ENCODE measurements around the gene TBC1D7. TPM values are rescaled to one million over a fixed set of nuclear protein-coding genes. Genes with fewer than 3 reads are reported as not detected.

The TBC1D7 gene
- total RNA-seq, 6 donors from 2014 or later: 8.1 to 32.5 (median 14.3) TPM

DNA sequence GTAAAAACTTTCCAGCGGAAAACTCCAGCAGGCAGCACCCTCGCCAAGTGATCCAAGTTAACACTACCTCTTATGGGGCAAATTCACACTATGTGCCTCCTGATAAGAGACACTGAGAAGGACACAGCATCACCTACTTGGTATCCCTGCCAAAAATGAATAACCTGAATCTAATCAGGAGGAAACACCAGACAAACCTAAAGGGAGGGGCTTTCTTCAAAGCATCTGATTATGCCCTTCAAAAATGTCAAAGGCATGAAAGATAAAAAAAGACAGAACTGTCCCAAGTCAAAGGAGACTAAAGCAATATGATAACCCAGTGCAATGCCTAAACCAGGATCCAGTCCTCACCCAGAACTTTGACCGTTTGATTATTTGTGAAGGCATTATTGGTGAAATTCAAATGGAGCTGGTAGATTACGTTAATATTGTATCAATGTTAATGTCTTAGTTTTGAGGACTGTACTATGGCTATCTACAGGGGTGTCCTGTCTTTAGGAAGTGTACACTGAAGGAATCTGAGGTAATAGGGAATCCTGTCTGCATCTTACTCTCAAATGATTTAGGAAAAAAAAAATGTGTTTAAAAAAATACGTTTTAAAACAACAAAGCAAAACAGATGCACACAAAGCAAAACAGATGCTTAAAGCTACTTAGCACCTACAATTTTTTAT, 8.3 kb downstream of the TBC1D7 start:
- ATAC-seq (ENCODE audit: low FRiP score in 2 of 2): no peak
- 90 to 95% methylated on average over 5 of the region's 5 CpGs for WGBS, 2 donors
- no peaks in the 10 kb centered on the region for H3K27me3 ChIP-seq

DNA sequence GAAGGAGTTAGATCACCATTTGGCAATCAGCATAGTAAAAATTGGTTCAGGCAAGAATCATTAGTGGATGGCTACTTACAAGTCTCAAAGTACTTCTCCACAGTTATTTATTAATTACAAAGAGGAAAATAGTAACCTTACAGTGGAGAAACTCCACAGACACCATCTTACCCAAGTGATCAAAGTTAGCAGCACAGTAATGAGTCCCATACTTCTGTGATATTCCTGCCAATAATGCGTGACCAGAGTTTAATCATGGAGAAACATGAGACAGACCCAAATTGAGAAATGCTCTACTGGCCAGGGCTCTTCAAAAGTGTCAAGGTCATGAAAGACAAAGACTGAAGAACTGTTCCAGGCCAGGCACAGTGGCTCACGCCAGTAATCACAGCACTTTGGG, 9.5 kb downstream of the TBC1D7 start:
- 76 to 98% methylated on average over 2 of the region's 2 CpGs for WGBS, 2 donors

More for the DNA sequence above, 8.3 kb downstream of the TBC1D7 start:
- no peak overlapping the region for H3K4me3 ChIP-seq
- DNase-seq: no peak
- H3K9me3 ChIP-seq: no peaks in the 10 kb centered on the region
- no peak overlapping the region for H3K27ac ChIP-seq
- H3K36me3 ChIP-seq: peaks cover 12 to 98% (median 58%) of the 10 kb centered on the region in 4 donors
- no peaks in the 10 kb centered on the region for H3K4me1 ChIP-seq
- TF ChIP-seq POLR2AphosphoS5 (IDR thresholded peaks at IDR 0.05) (no peak), EP300 (IDR thresholded peaks at IDR 0.05) (no peak), POLR2A (IDR thresholded peaks at IDR 0.05) (no peak)
- TF ChIP-seq, protein P1, sequence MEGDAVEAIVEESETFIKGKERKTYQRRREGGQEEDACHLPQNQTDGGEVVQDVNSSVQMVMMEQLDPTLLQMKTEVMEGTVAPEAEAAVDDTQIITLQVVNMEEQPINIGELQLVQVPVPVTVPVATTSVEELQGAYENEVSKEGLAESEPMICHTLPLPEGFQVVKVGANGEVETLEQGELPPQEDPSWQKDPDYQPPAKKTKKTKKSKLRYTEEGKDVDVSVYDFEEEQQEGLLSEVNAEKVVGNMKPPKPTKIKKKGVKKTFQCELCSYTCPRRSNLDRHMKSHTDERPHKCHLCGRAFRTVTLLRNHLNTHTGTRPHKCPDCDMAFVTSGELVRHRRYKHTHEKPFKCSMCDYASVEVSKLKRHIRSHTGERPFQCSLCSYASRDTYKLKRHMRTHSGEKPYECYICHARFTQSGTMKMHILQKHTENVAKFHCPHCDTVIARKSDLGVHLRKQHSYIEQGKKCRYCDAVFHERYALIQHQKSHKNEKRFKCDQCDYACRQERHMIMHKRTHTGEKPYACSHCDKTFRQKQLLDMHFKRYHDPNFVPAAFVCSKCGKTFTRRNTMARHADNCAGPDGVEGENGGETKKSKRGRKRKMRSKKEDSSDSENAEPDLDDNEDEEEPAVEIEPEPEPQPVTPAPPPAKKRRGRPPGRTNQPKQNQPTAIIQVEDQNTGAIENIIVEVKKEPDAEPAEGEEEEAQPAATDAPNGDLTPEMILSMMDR (IDR thresholded peaks at IDR 0.05): no peak

GRCh38 chr6:13315896-13316295, 12.4 kb downstream of the TBC1D7 start:
- Histone ChIP-seq H3K36me3 (peaks cover 10 to 87% (median 45%) of the 10 kb centered on the region in 4 donors), H3K27me3 (no peaks in the 10 kb centered on the region), H3K27ac (no peak overlapping the region), H3K9me3 (no peaks in the 10 kb centered on the region), H3K4me3 (no peak overlapping the region), H3K4me1 (no peaks in the 10 kb centered on the region)
- ATAC-seq (ENCODE audit: low FRiP score in 2 of 2) (no peak), DNase-seq (no peak)
- 92 to 94% methylated on average over 5 of the region's 5 CpGs for WGBS, 2 donors
- TF ChIP-seq POLR2A (IDR thresholded peaks at IDR 0.05): no peak
- TF ChIP-seq, protein P1 (IDR thresholded peaks at IDR 0.05): no peak
- no peak for TF ChIP-seq EP300 (IDR thresholded peaks at IDR 0.05)
- TF ChIP-seq POLR2AphosphoS5 (IDR thresholded peaks at IDR 0.05): no peak

More for the DNA sequence above, 9.5 kb downstream of the TBC1D7 start:
- ATAC-seq (ENCODE audit: low FRiP score in 2 of 2) (no peak), DNase-seq (no peak)
- Histone ChIP-seq H3K36me3 (peaks cover 12 to 94% (median 58%) of the 10 kb centered on the region in 4 donors), H3K27me3 (no peaks in the 10 kb centered on the region), H3K4me1 (no peaks in the 10 kb centered on the region), H3K9me3 (no peaks in the 10 kb centered on the region), H3K27ac (no peak overlapping the region), H3K4me3 (no peak overlapping the region)
- TF ChIP-seq POLR2A (IDR thresholded peaks at IDR 0.05): no peak
- no peak for TF ChIP-seq EP300 (IDR thresholded peaks at IDR 0.05)

GRCh38 chr6:13314806-13315205, 13.5 kb downstream of the TBC1D7 start:
- Histone ChIP-seq H3K4me3 (no peak overlapping the region), H3K36me3 (peaks cover 3 to 79% (median 35%) of the 10 kb centered on the region in 4 donors)
- no peak for ATAC-seq (ENCODE audit: low FRiP score in 2 of 2)

DNA sequence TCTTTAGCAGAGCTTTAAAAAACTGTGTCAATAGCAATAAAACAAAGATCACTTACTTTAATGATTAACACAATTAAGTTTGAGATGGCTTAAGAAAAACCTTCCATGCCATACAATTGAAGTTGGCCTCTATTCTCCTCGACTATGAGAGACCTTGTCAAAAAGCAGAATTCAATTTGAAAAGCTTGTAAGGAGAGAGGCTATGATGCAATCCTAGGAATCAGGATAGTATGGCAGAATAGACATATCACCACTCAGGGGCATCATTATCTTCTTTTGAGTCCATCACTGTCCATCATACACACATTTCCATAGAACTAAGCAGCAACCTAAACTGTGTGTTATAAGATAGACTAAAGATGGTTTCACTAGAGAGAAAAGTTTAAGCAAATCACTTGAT, 17.2 kb downstream of the TBC1D7 start:
- Histone ChIP-seq H3K9me3 (no peaks in the 10 kb centered on the region), H3K4me1 (no peaks in the 10 kb centered on the region), H3K27ac (no peak overlapping the region), H3K4me3 (no peak overlapping the region), H3K36me3 (peaks cover 3 to 68% (median 21%) of the 10 kb centered on the region in 4 donors), H3K27me3 (no peaks in the 10 kb centered on the region)
- no peak for DNase-seq
- no peak for ATAC-seq (ENCODE audit: low FRiP score in 2 of 2)
- WGBS, 2 donors: 0 to 74% methylated on average over 1 of the region's 1 CpG
- no peak for TF ChIP-seq POLR2AphosphoS5 (IDR thresholded peaks at IDR 0.05)
- TF ChIP-seq, protein P1 (IDR thresholded peaks at IDR 0.05): no peak
- no peak for TF ChIP-seq POLR2A (IDR thresholded peaks at IDR 0.05)
- TF ChIP-seq EP300 (IDR thresholded peaks at IDR 0.05): no peak

More at GRCh38 chr6:13314806-13315205, 13.5 kb downstream of the TBC1D7 start:
- Histone ChIP-seq H3K4me1 (no peaks in the 10 kb centered on the region), H3K27ac (no peak overlapping the region), H3K27me3 (no peaks in the 10 kb centered on the region), H3K9me3 (no peaks in the 10 kb centered on the region)
- no peak for DNase-seq
- TF ChIP-seq POLR2AphosphoS5 (IDR thresholded peaks at IDR 0.05) (no peak), EP300 (IDR thresholded peaks at IDR 0.05) (no peak), POLR2A (IDR thresholded peaks at IDR 0.05) (no peak)
- TF ChIP-seq, protein P1 (IDR thresholded peaks at IDR 0.05): no peak

Measured in upper lobe of left lung (tissue), 6 donors.